GM04503 (cell line): Measurements from ENCODE around the gene CIAO2A.
"Not testable (repeated sequence)": the region's sequence is repeated elsewhere in the genome, so short reads cannot be mapped to it uniquely, and the experiment has no call there.

Experiments
- DNase-seq: peaks from one replicate; pipeline ENCODE4 v3.0.0-alpha.2; 2012; ENCODE audit warnings: low read depth

CIAO2A gene

GRCh38 chr15:64071931-64072765, 21.5 kb downstream of the CIAO2A start:
- DNase-seq: no peak

DNA sequence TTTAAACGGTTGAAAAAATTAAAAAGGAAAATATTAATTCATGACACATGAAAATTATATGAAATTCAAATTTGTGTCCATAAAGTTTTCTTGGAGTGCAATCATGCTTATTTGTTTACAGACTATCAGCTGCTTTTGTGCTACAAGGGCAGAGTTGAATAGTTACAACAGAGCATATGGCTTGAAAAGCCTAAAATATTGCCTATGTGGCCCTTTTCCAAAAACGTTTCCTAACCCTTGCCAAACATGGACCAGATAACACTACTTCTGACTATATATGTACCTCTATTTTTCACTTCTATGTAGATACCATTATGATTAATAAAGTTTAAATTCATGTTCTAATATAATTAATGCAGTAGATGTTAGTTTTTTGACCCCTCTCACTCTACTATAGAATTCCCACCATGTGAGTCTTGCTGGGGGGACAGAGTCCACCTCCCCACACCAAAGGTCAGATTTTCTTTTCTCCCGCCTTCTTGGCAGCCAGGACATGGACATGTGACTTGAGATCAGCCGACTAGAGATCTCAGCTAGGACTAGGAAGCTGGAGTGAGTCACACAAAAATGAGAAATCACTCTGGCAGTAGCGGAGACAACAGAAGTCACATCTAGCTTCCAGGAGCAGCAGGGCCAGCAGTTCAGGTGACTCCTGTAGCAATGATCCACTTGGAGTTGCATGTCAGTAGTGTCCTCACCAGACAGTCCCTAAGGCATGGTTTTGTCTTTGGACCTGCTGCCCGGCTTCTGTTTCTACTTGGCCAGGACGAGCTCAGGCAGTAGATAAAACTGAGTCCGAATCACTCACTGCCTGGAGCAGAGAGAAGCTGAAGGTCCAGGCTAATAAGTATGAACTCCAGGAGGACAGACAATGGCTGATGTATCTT, 22.4 kb downstream of the CIAO2A start:
- peak; percentile 57 for DNase-seq

- DNase-seq: no peak
These were observed 23.5 kb downstream of the CIAO2A start for GRCh38 chr15:64070106-64070505.

DNA sequence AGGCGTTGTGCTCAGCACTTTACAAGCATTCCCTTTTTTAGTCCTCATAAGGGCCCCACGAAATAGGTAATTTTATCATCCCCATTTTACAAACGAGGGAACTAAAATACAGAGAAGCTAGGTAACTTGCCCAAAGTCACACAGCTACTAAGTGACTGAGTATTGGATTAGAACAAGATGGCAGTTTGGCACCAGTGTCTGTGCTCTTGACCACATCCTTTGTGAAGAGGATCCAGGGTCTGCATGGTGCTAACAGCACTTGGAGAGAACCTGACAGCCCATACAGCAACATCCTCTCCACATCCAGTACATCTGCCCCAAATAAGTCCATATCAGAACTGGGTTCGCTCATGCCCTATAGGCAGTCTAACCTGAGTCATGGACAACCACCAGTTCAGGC, 25.5 kb downstream of the CIAO2A start:
- DNase-seq: no peak

DNA sequence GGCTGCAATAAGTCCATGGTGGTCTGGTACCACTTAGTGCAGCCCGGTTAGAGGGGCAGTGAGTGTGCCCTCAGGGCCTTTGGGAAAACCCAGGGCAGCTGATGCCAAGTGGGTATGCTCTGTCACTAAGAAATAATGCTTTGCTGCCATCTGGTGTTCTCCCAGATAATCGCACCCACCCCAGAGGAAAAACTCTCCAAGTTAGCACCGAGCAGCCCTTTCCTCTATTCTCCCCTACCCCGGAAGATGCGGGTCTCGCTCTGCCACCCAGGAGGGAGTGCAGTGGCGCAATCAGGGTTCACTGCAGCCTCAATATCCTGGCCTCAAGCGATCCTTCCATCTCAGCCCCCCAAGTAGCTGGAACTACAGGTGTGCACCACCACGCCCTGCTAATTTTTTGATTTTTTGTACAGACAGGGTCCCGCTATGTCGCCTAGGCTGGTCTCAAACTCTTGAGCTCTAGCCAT, 26.0 kb downstream of the CIAO2A start:
- no peak for DNase-seq

- DNase-seq: no peak
These were observed 27.2 kb downstream of the CIAO2A start for GRCh38 chr15:64066451-64066850.

DNA sequence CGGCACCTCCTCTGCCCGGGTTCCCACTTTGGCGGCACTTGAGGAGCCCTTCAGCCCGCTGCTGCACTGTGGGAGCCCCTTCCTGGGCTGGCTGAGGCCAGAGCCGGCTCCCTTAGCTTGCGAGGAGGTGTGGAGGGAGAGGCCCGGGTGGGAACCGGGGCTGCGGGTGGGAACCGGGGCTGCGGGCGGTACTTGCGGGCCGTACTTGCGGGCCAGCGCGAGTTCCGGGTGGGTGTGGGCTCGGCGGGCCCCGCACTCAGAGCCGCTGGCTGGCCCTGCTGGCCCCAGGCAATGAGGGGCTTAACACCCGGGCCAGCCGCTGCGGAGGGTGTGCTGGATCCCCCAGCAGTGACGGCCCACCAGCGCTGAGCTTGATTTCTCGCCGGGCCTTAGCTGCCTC, 32.9 kb downstream of the CIAO2A start:
- DNase-seq: no peak

- DNase-seq: not testable (repeated sequence)
These were observed 34.5 kb downstream of the CIAO2A start for GRCh38 chr15:64059104-64059503.

GRCh38 chr15:64058279-64058678, 35.4 kb downstream of the CIAO2A start:
- no peak for DNase-seq

DNA sequence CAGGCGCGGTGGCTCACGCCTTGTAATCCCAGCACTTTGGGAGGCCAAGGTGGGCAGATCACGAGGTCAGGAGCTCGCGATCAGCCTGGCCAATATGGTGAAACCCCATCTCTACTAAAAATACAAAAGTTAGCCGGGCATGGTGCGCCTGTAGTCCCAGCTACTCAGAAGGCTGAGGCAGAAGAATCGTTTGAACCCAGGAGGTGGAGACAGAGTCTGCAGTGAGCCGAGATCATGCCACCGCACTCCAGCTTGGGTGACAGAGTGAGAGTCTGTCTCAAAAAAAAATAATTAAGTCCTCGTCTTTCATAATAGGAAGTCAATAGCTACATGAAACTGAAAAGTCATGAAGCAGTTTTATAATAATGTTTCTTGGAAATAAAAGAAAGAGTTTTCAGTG, 40.0 kb downstream of the CIAO2A start:
- not testable (repeated sequence) for DNase-seq

DNA sequence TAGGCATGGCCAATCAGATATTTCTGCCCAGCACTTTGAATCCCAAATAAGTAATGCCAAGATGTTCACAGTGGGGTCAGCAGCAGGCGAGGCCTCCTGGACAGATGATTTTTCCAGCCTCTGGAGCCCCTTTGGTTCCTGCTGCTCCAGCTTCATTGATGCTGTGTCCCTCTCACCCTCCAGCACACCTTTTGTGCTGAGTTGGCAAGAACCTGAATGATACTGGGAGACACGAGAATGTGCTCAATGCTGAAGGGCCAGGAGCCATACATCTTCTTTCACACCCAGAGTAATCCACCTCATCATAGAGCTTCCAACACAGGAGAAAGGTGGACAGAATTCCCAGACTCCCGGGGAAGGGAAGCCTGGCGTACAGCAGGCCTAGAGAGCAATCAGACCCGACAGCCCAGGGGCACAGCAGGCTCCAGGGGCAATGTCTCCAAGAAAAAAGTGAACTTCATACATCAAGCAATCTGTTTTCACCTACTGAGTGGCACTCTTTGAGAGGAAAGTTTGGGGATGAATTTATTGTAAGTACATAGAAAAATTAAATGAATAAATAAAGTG, 40.6 kb downstream of the CIAO2A start:
- no peak for DNase-seq

- DNase-seq: no peak
These were observed 42.0 kb downstream of the CIAO2A start for GRCh38 chr15:64051407-64052259.

- no peak for DNase-seq
These were observed 42.6 kb downstream of the CIAO2A start for GRCh38 chr15:64051093-64051402.

GRCh38 chr15:64050281-64051092, 43.2 kb downstream of the CIAO2A start:
- no peak for DNase-seq

DNA sequence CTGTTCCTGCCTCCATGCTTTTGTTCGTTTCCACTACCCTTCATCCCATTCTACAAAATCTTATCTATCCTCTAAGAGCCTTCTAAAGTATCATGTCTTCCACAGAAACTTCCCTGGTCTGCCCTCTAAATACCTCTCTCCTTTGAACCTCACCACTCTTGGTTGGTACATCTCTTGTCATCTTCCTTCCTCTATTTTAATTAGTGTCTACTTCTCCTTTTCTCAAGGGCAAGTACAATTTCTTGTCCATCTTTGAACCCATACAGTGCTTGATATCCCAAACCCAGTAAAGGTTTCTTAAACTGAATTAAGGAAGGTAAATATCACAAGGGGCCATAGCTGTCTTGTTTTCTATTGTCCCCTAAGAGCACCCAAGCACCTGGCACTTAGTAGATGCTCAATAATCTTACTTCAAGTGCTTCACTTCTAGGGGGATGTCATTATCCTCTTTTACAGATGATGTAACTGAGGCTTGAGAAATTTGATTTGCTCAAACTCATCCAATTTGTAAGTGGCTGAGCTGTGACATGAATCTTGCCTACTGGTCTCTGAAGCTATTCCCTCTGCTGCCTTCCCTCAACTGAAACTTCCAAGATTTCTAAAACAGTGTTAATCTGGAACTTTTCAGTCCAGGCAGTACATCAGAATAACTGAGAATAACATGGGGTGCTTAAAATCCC, 44.7 kb downstream of the CIAO2A start:
- no peak for DNase-seq

- no peak for DNase-seq
These were observed 47.1 kb downstream of the CIAO2A start, which contains the start of gene DAPK2 for GRCh38 chr15:64046421-64047153. TSS of gene DAPK2 (minus strand) at chr15:64046485. CDS start at chr15:64040261, 6,224 bp downstream.

- DNase-seq: no peak
These were observed 47.7 kb downstream of the CIAO2A start for GRCh38 chr15:64045774-64046420.

- DNase-seq: no peak
These were observed 48.6 kb downstream of the CIAO2A start for GRCh38 chr15:64045101-64045435.
